H1 (cell line): ENCODE measurements around the gene HOXC13. TPM values are rescaled to one million over a fixed set of nuclear protein-coding genes. Genes with fewer than 3 reads are reported as not detected.
A peak's percentile ranks its signal among the peaks of the same experiment; 100 is the strongest.

Experiments used
- CTCF ChIA-PET: fragments of 300-600 bp; sonication (Branson Sonifier 250); formaldehyde crosslinking; loops from one replicate; lab custom pipeline; 2021; ENCODE audit not compliant: partially characterized antibody; lab: Charles Lee
- POLR2A ChIA-PET: fragments of 300-600 bp; sonication (Branson Sonifier 250); formaldehyde crosslinking; loops from one replicate; lab custom pipeline; 2021; ENCODE audit warnings: inconsistent platforms; ENCODE audit not compliant: partially characterized antibody; lab: Charles Lee
- DNase-seq, 2 experiments: peaks; one replicate each; pipeline versions ENCODE4 v3.0.0 to v3.0.0-alpha.2; 2010 to 2022; ENCODE audit warnings: low spot score in 2 of 2, low read depth in 1 of 2, mixed read lengths in 1 of 2
- FAIRE-seq: peaks from 2 replicates; lab custom pipeline; 2011; peaks lifted over from hg19 to GRCh38; lab: Jason Lieb, UNC
- H2AFZ ChIP-seq: 2 replicates; pipeline ENCODE4 v1.8.1; 2012; ENCODE audit warnings: low read length, inconsistent platforms
- H2AK5ac ChIP-seq: 2 replicates; pipeline ENCODE4 v1.6.1; 2013; ENCODE audit warnings: low read depth, low read length
- H2BK120ac ChIP-seq: replicated peaks from 2 replicates; pipeline ENCODE3; 2013; ENCODE audit warnings: low read depth, low read length, inconsistent platforms
- H2BK12ac ChIP-seq: 2 replicates; pipeline ENCODE4 v1.6.1; 2013; ENCODE audit warnings: low read depth, low read length
- H2BK15ac ChIP-seq: 2 replicates; pipeline ENCODE4 v1.6.1; 2013; ENCODE audit warnings: low read length
- H2BK20ac ChIP-seq: 2 replicates; pipeline ENCODE4 v1.6.1; 2013; ENCODE audit warnings: low read length
- H2BK5ac ChIP-seq: 2 replicates; pipeline ENCODE4 v1.6.1; 2013; ENCODE audit warnings: low read depth, low read length
- H3K14ac ChIP-seq: 2 replicates; pipeline ENCODE4 v1.6.1; 2013; ENCODE audit warnings: inconsistent platforms; ENCODE audit not compliant: insufficient read length
- H3K18ac ChIP-seq: 2 replicates; pipeline ENCODE4 v1.6.1; 2013; ENCODE audit warnings: low read length; ENCODE audit errors: extremely low read depth
- H3K23ac ChIP-seq: 2 replicates; pipeline ENCODE4 v1.6.1; 2013; ENCODE audit warnings: inconsistent platforms; ENCODE audit not compliant: insufficient read length
- H3K23me2 ChIP-seq: 2 replicates; pipeline ENCODE4 v1.6.1; 2013; ENCODE audit warnings: low read depth, low read length
- H3K27ac ChIP-seq: 2 replicates; pipeline ENCODE4 v1.6.1; 2011; ENCODE audit warnings: low read depth, low read length, inconsistent platforms
- H3K27me3 ChIP-seq, 4 experiments: replicated peaks in 1 of 4; 1 replicate in 1 of 4; 2 replicates in 3 of 4; pipeline versions ENCODE4 v1.6.1 to v1.8.1; 2011 to 2013; ENCODE audit warnings: low read length in 3 of 4, mild to moderate bottlenecking in 3 of 4, inconsistent platforms in 2 of 4, mixed read lengths in 2 of 4, moderate library complexity in 1 of 4; ENCODE audit not compliant: control insufficient read depth in 3 of 4, insufficient read depth in 3 of 4; ENCODE audit errors: extremely low read depth in 1 of 4
- H3K36me3 ChIP-seq, 4 experiments: 2 replicates each; pipeline versions ENCODE4 v1.6.1 to v1.8.1; 2011 to 2013; ENCODE audit warnings: mild to moderate bottlenecking in 4 of 4, low read length in 3 of 4, moderate library complexity in 2 of 4, control low read depth in 1 of 4, inconsistent platforms in 1 of 4; ENCODE audit not compliant: insufficient read depth in 4 of 4, control insufficient read depth in 2 of 4
- H3K4ac ChIP-seq: replicated peaks from 2 replicates; pipeline ENCODE3; 2013; ENCODE audit warnings: low read length, low read depth, mixed read lengths, inconsistent platforms; ENCODE audit not compliant: insufficient read length
- H3K4me1 ChIP-seq, 4 experiments: replicated peaks in 1 of 4; 1 replicate in 1 of 4; 2 replicates in 3 of 4; pipeline versions ENCODE4 v1.6.1 to v1.8.1; 2011 to 2013; ENCODE audit warnings: low read length in 3 of 4, inconsistent platforms in 2 of 4, mixed read lengths in 1 of 4; ENCODE audit not compliant: insufficient read depth in 4 of 4, control insufficient read depth in 3 of 4
- H3K4me2 ChIP-seq, 2 experiments: 2 replicates each; pipeline versions ENCODE4 v1.6.1 to v1.8.1; 2011 to 2013; ENCODE audit warnings: low read depth in 2 of 2, low read length in 2 of 2, control low read depth in 1 of 2, inconsistent platforms in 1 of 2, mild to moderate bottlenecking in 1 of 2; ENCODE audit not compliant: insufficient read depth in 1 of 2
- H3K4me3 ChIP-seq, 4 experiments: fragments of 200-600, 300-600 bp in 1 of 4; sonication (generic), shearing (Covaris generic), sonication (Bioruptor Twin) in 1 of 4; 2 replicates each; pipeline versions ENCODE4 v1.5.1 to v1.8.1; 2011 to 2016; ENCODE audit warnings: low read length in 4 of 4, low read depth in 3 of 4, control low read depth in 2 of 4, inconsistent platforms in 2 of 4, mild to moderate bottlenecking in 2 of 4, mixed read lengths in 1 of 4, moderate library complexity in 1 of 4; ENCODE audit not compliant: insufficient read depth in 2 of 4; ENCODE audit errors: extremely low read depth in 1 of 4
- H3K56ac ChIP-seq: replicated peaks from 2 replicates; pipeline ENCODE3; 2013; ENCODE audit warnings: low read depth, mild to moderate bottlenecking, mixed read lengths, low read length, inconsistent platforms; ENCODE audit not compliant: insufficient read length
- H3K79me1 ChIP-seq: 2 replicates; pipeline ENCODE4 v1.6.1; 2013; ENCODE audit warnings: low read depth, low read length, control low read depth
- H3K79me2 ChIP-seq, 2 experiments: 2 replicates each; pipeline versions ENCODE4 v1.6.1 to v1.8.1; 2012 to 2013; ENCODE audit warnings: low read length in 2 of 2, mild to moderate bottlenecking in 2 of 2, inconsistent platforms in 1 of 2; ENCODE audit not compliant: insufficient read depth in 2 of 2, control insufficient read depth in 1 of 2
- H3K9ac ChIP-seq, 4 experiments: replicated peaks in 1 of 4; 1 replicate in 1 of 4; 2 replicates in 3 of 4; pipeline versions ENCODE4 v1.6.1 to v1.8.1; 2011 to 2013; ENCODE audit warnings: low read depth in 3 of 4, low read length in 3 of 4, control low read depth in 2 of 4, mild to moderate bottlenecking in 2 of 4, moderate library complexity in 2 of 4, inconsistent platforms in 1 of 4; ENCODE audit errors: extremely low read depth in 1 of 4
- H3K9me3 ChIP-seq, 2 experiments: 2 replicates each; pipeline versions ENCODE4 v1.6.1 to v1.8.1; 2012 to 2013; ENCODE audit warnings: mild to moderate bottlenecking in 2 of 2, moderate library complexity in 2 of 2, control low read depth in 1 of 2, inconsistent platforms in 1 of 2, low read depth in 1 of 2, low read length in 1 of 2, mixed read lengths in 1 of 2; ENCODE audit not compliant: insufficient read depth in 2 of 2
- H4K20me1 ChIP-seq, 2 experiments: replicated peaks in 1 of 2; 2 replicates each; pipeline versions ENCODE3 to v1.8.1; 2011 to 2013; ENCODE audit warnings: inconsistent platforms in 2 of 2, low read length in 2 of 2, mild to moderate bottlenecking in 1 of 2; ENCODE audit not compliant: insufficient read depth in 2 of 2, control insufficient read depth in 1 of 2
- H4K5ac ChIP-seq: 2 replicates; pipeline ENCODE4 v1.6.1; 2013; ENCODE audit warnings: low read length, low read depth, mixed read lengths, inconsistent platforms; ENCODE audit not compliant: insufficient read length
- H4K8ac ChIP-seq: 2 replicates; pipeline ENCODE4 v1.8.0; 2013; ENCODE audit warnings: mild to moderate bottlenecking, moderate library complexity, low read length, inconsistent platforms; ENCODE audit not compliant: insufficient read depth; ENCODE audit errors: extremely low read depth
- H4K91ac ChIP-seq: replicated peaks from 2 replicates; pipeline ENCODE3; 2013; ENCODE audit warnings: low read length, mixed read lengths, inconsistent platforms; ENCODE audit not compliant: insufficient read length
- CTBP2 ChIP-seq: IDR thresholded peaks from 2 replicates; pipeline ENCODE4 v1.7.0; 2011; ENCODE audit warnings: borderline replicate concordance, mild to moderate bottlenecking, moderate library complexity, mixed read lengths, low read length; ENCODE audit not compliant: insufficient read depth, insufficient read length
- EGR1 ChIP-seq: IDR thresholded peaks from 2 replicates; pipeline ENCODE4 v1.6.1; 2011; ENCODE audit warnings: low read depth, low read length, borderline replicate concordance
- JUN ChIP-seq: IDR thresholded peaks from 2 replicates; pipeline ENCODE4 v1.6.1; 2011; ENCODE audit warnings: low read depth, mild to moderate bottlenecking, improper control_type of control experiment, low read length
- RNF2 ChIP-seq: fragments of 200-900, 300-1000 bp; sonication (generic); IDR thresholded peaks from 2 replicates; pipeline ENCODE4 v1.7.1; 2016; ENCODE audit warnings: borderline replicate concordance, low read depth, mild to moderate bottlenecking, antibody characterized with exemption, low read length; ENCODE audit not compliant: poor library complexity, severe bottlenecking; ENCODE audit errors: missing control alignments
- SAP30 ChIP-seq: fragments of 300-600 bp; sonication (generic); IDR thresholded peaks from 2 replicates; pipeline ENCODE4 v1.7.1; 2012; ENCODE audit warnings: low read length, moderate library complexity, mild to moderate bottlenecking, inconsistent platforms; ENCODE audit not compliant: insufficient read depth, insufficient replicate concordance
- SP1 ChIP-seq: IDR thresholded peaks from 2 replicates; pipeline ENCODE4 v1.6.1; 2011; ENCODE audit warnings: low read depth, low read length
- SRF ChIP-seq: IDR thresholded peaks from 2 replicates; pipeline ENCODE4 v1.6.1; 2011; ENCODE audit warnings: mild to moderate bottlenecking, low read depth, low read length, moderate library complexity
- TAF7 ChIP-seq: optimal IDR thresholded peaks from 2 replicates; pipeline ENCODE3; 2011; ENCODE audit warnings: low read depth, mild to moderate bottlenecking, inconsistent platforms, low read length, moderate library complexity, borderline replicate concordance
- WGBS, 2 experiments: shearing (Covaris generic) in 1 of 2; methylation state at CpG; one replicate each; pipeline versions ENCODE4 v1.1.6 to v1.1.7; 2013 to 2015; ENCODE audit warnings: low lambda C conversion rate in 2 of 2, mixed read lengths in 2 of 2, inconsistent platforms in 1 of 2, low coverage in 1 of 2, missing lambda C conversion rate in 1 of 2; ENCODE audit not compliant: insufficient replicate concordance in 2 of 2, insufficient coverage in 1 of 2, insufficient read length in 1 of 2; ENCODE audit errors: extremely low coverage in 1 of 2, missing lambda C conversion rate in 1 of 2; 5-methylcytosine and 5-hydroxymethylcytosine counted together
- polyA plus RNA-seq, 7 experiments: library from polyadenylated mRNA; depleted of rRNA in 3 of 7; stranded (reverse) in 5 of 7; unstranded in 2 of 7; fragments of >200 nt in 5 of 7; fragments of 200-250 nt in 2 of 7; gene quantifications; 1 replicate in 5 of 7; 2 replicates in 1 of 7; 4 replicates in 1 of 7; pipeline versions ENCODE4 v1.2.1 to v1.2.3, GENCODE V29; 2011 to 2013; ENCODE audit warnings: missing spikeins in 2 of 7, mixed read lengths in 2 of 7
- total RNA-seq: library from RNA; stranded (reverse); fragmentation: NEBNext Ultra II Directional; extraction: Animal tissue kit (Norgen Biotek cat#: 25700); gene quantifications from 2 replicates; pipeline ENCODE4 v1.2.1, GENCODE V29; 2021
- TF ChIP-seq, protein P1 (sequence below): IDR thresholded peaks from 2 replicates; pipeline ENCODE4 v1.6.1; 2012; ENCODE audit warnings: inconsistent platforms

The HOXC13 gene
- total and polyA plus RNA-seq, 2 of the 8 experiments (the other 6 are each of a cell fraction or from before 2014, with no cell fraction given) = 0.02 TPM; not detected in 1

DNA sequence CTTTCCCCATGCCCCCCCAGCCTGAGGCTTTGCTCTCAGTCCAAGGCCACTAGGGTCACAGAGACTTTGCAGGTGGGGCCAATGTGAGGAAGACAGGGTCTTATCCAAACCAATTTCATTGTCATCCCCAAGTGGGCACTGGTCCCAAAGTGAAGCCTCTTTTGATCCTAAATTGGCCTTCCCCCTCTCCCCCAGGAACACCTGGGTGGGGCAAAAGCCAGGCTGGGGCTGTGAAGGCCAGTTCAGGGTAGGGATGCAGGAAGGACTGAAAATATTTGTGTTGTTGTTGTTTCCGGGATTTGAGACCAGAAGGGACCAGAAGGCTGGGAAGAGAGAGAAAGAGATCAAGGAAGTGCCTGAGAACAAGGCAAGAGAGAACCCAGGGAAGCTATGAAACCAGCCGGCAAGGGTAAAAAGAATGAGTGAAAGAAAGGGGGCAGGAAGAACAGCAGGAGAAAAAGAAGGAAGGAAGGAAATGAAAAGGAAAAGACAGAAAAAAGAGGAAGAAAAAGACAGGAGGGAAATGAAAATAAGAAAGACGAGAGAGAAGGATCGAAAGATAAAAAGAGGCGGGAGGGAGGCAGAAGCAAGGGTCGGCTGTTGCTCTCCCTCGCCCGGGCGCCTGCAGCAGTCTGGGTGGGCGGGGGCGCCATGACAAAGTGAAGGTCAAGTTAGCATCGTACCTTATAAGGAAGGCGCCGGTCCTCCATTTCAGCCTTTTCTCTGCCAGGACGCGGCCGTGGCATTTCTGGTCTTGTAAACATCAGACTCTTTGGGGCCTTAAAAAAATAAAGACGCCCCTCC, 26.9 kb downstream of the HOXC13 start:
- H3K4me3 ChIP-seq = peak overlapping the region in 1 of 4 experiments; percentile 45; a peak in 3 of 8 replicates
- H2AK5ac ChIP-seq = no peak overlapping the region
- no peak overlapping the region for H2BK120ac ChIP-seq
- no peak overlapping the region for H3K23ac ChIP-seq
- H3K9me3 ChIP-seq = no peaks in the 10 kb centered on the region
- no peak overlapping the region for H3K18ac ChIP-seq
- peaks cover 0 to 4% (median 2%) of the 10 kb centered on the region in 4 experiments; a peak in 3 of 7 replicates for H3K4me1 ChIP-seq
- no peak overlapping the region for H3K4ac ChIP-seq
- FAIRE-seq (no peak), DNase-seq (peak in 1 of 2 experiments; percentile 84)
- 5% methylated on average over 17 of the region's 18 CpGs; no CpG with 5 or more reads in 1 of the 2 experiments for WGBS, 2 experiments
- H4K20me1 ChIP-seq = peaks cover 22 to 39% of the 10 kb centered on the region in 2 experiments
- no peaks in the 10 kb centered on the region for H3K79me2 ChIP-seq
- peaks cover 0 to 8% (median 0%) of the 10 kb centered on the region in 4 experiments; a peak in 2 of 8 replicates for H3K36me3 ChIP-seq
- no peak overlapping the region for H3K14ac ChIP-seq
- no peak overlapping the region for H2BK15ac ChIP-seq
- H3K4me2 ChIP-seq = peak overlapping the region; percentile 34 to 38; a peak in 3 of 4 replicates
- H2BK12ac ChIP-seq = no peak overlapping the region
- no peak overlapping the region for H3K9ac ChIP-seq
- no peaks in the 10 kb centered on the region for H3K79me1 ChIP-seq
- no peak overlapping the region for H3K56ac ChIP-seq
- H4K91ac ChIP-seq = no peak overlapping the region
- ChIA-PET CTCF (interaction anchor here (0.7 to 1.4 kb wide), 5 partner anchors 11 to 342 kb away, joined by 3 to 5 read pairs (median 4); partner anchors contain the start of gene HOXC12), POLR2A (interaction anchor here (0.9 to 2.2 kb wide), 4 partner anchors 12 to 25 kb away, joined by 3 to 9 read pairs (median 4); partner anchors contain the start of gene HOXC12)
- no peaks in the 10 kb centered on the region for H3K23me2 ChIP-seq
- H2AFZ ChIP-seq = no peak overlapping the region
- no peak overlapping the region for H2BK5ac ChIP-seq
- 0 out of 2 replicates have a peak overlapping the region, but pooled peaks have one; percentile 43 for H2BK20ac ChIP-seq
- H3K27me3 ChIP-seq = peaks cover 99 to 100% (median 100%) of the 10 kb centered on the region in 4 experiments
- no peak overlapping the region for H4K5ac ChIP-seq
- H4K8ac ChIP-seq = no peak overlapping the region
- no peak overlapping the region for H3K27ac ChIP-seq
- TF ChIP-seq RNF2 (peak; percentile 94), SP1 (peak; percentile 66), JUN (no peak), TAF7 (no peak), SAP30 (no peak), SRF (peak; percentile 88), EGR1 (no peak), CTBP2 (peak; percentile 50)
- TF ChIP-seq, protein P1, sequence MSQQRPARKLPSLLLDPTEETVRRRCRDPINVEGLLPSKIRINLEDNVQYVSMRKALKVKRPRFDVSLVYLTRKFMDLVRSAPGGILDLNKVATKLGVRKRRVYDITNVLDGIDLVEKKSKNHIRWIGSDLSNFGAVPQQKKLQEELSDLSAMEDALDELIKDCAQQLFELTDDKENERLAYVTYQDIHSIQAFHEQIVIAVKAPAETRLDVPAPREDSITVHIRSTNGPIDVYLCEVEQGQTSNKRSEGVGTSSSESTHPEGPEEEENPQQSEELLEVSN = 0 out of 2 replicates have a peak, but pooled peaks have one; percentile 14
